ENCODE results near the gene DLG2. TPM values are rescaled to one million over a fixed set of nuclear protein-coding genes. Genes with fewer than 3 reads are reported as not detected.

DLG2 gene
- total RNA-seq, 2 donors from 2014 or later, result 5.9 to 7.4 TPM

Other genes starting within 250 kb of the DLG2 start
- 10 to 100 TPM; 48.4 to 55.5 TPM for gene TMEM126B, start 1.2 kb upstream of the DLG2 start, total RNA-seq
- gene TMEM126A, start 20.6 kb upstream of the DLG2 start, total RNA-seq, result 10 to 100 TPM; 59.8 to 61.5 TPM
- gene CREBZF, start 37.8 kb upstream of the DLG2 start, total RNA-seq, result 10 to 100 TPM; 13.8 to 17.1 TPM
- gene CCDC89, start 58.9 kb upstream of the DLG2 start, total RNA-seq, result 1 to 10 TPM in 1 of 2 donors, under 1 TPM in 1; 0.39 to 1.0 TPM
- gene SYTL2, start 183.8 kb upstream of the DLG2 start, total RNA-seq, result 10 to 100 TPM in 1 of 2 donors, 1 to 10 TPM in 1; 7.2 to 12.4 TPM
- gene CCDC83, start 228.0 kb upstream of the DLG2 start, total RNA-seq, result not detected